ENCODE results near the gene RNPS1.

Gene RNPS1

GRCh38 chr16:2299121-2299914 is 31.4 kb upstream of the RNPS1 start:
- no peak for TF ChIP-seq NFIC (IDR thresholded peaks at IDR 0.05)

- no peak for TF ChIP-seq YY1 (IDR thresholded peaks at IDR 0.05; ENCODE audit: low read depth)
- TF ChIP-seq TAF1 (IDR thresholded peaks at IDR 0.05; ENCODE audit: low read depth) = no peak
Observed at GRCh38 chr16:2298621-2299020, 30.7 kb upstream of the RNPS1 start.

GRCh38 chr16:2297506-2297860 is 29.6 kb upstream of the RNPS1 start:
- TF ChIP-seq NFIC (IDR thresholded peaks at IDR 0.05) (no peak), EP300 (IDR thresholded peaks at IDR 0.05; ENCODE audit: borderline replicate concordance) (no peak), TAF1 (IDR thresholded peaks at IDR 0.05; ENCODE audit: low read depth) (no peak), REST (IDR thresholded peaks at IDR 0.05; ENCODE audit: low read depth) (no peak), TEAD4 (IDR thresholded peaks at IDR 0.05) (no peak), USF1 (IDR thresholded peaks at IDR 0.05) (no peak), FOXM1 (IDR thresholded peaks at IDR 0.05; ENCODE audit: borderline replicate concordance, low read depth) (no peak), CREB1 (IDR thresholded peaks at IDR 0.05; ENCODE audit: low read depth) (no peak), TCF12 (IDR thresholded peaks at IDR 0.05; ENCODE audit: low read depth) (no peak), ZBTB7A (IDR thresholded peaks at IDR 0.05; ENCODE audit: low read depth) (no peak), CEBPB (IDR thresholded peaks at IDR 0.05) (no peak)

GRCh38 chr16:2296661-2297505 is 29.0 kb upstream of the RNPS1 start:
- TF ChIP-seq RAD21 (IDR thresholded peaks at IDR 0.05; ENCODE audit: low read depth) (peak; percentile 74), YY1 (IDR thresholded peaks at IDR 0.05; ENCODE audit: low read depth) (0 out of 2 replicates have a peak, but pooled peaks have one; percentile 30), EGR1 (IDR thresholded peaks at IDR 0.05) (no peak), TAF1 (IDR thresholded peaks at IDR 0.05; ENCODE audit: low read depth) (no peak)

- no peak for TF ChIP-seq EP300 (IDR thresholded peaks at IDR 0.05; ENCODE audit: borderline replicate concordance)
- no peak for TF ChIP-seq TAF1 (IDR thresholded peaks at IDR 0.05; ENCODE audit: low read depth)
- TF ChIP-seq REST (IDR thresholded peaks at IDR 0.05; ENCODE audit: low read depth) = no peak
- no peak for TF ChIP-seq FOXM1 (IDR thresholded peaks at IDR 0.05; ENCODE audit: borderline replicate concordance, low read depth)
- no peak for TF ChIP-seq TCF12 (IDR thresholded peaks at IDR 0.05; ENCODE audit: low read depth)
- TF ChIP-seq CREB1 (IDR thresholded peaks at IDR 0.05; ENCODE audit: low read depth) = no peak
- no peak for TF ChIP-seq USF1 (IDR thresholded peaks at IDR 0.05)
Observed at GRCh38 chr16:2295056-2295798, 27.3 kb upstream of the RNPS1 start.

GRCh38 chr16:2292221-2292620 is 24.3 kb upstream of the RNPS1 start:
- no peak for TF ChIP-seq TCF12 (IDR thresholded peaks at IDR 0.05; ENCODE audit: low read depth)
- no peak for TF ChIP-seq EGR1 (IDR thresholded peaks at IDR 0.05)
- no peak for TF ChIP-seq ZBTB7A (IDR thresholded peaks at IDR 0.05; ENCODE audit: low read depth)
- TF ChIP-seq TAF1 (IDR thresholded peaks at IDR 0.05; ENCODE audit: low read depth) = no peak

GRCh38 chr16:2289282-2289681 is 21.4 kb upstream of the RNPS1 start:
- TF ChIP-seq REST (IDR thresholded peaks at IDR 0.05; ENCODE audit: low read depth) (no peak), NFIC (IDR thresholded peaks at IDR 0.05) (no peak), YY1 (IDR thresholded peaks at IDR 0.05; ENCODE audit: low read depth) (no peak), MAX (IDR thresholded peaks at IDR 0.05) (no peak), TEAD4 (IDR thresholded peaks at IDR 0.05) (no peak), RAD21 (IDR thresholded peaks at IDR 0.05; ENCODE audit: low read depth) (no peak), ZBTB7A (IDR thresholded peaks at IDR 0.05; ENCODE audit: low read depth) (no peak), EP300 (IDR thresholded peaks at IDR 0.05; ENCODE audit: borderline replicate concordance) (no peak), CEBPB (IDR thresholded peaks at IDR 0.05) (no peak), CREB1 (IDR thresholded peaks at IDR 0.05; ENCODE audit: low read depth) (no peak), TAF1 (IDR thresholded peaks at IDR 0.05; ENCODE audit: low read depth) (no peak), TCF12 (IDR thresholded peaks at IDR 0.05; ENCODE audit: low read depth) (no peak), FOXM1 (IDR thresholded peaks at IDR 0.05; ENCODE audit: borderline replicate concordance, low read depth) (no peak), USF1 (IDR thresholded peaks at IDR 0.05) (no peak)

Data from Ishikawa (cell line).